WERI-Rb-1 (cell line): ENCODE results near the gene LRP5.

Experiments
- DNase-seq: peaks from one replicate; pipeline ENCODE4 v3.0.0-alpha.2; 2020
- H3K27ac ChIP-seq: fragments of 250-450 bp; sonication (Bioruptor Pico); 2 replicates; pipeline ENCODE4 v1.5.1; 2020; ENCODE audit warnings: mild to moderate bottlenecking, moderate library complexity
- H3K27me3 ChIP-seq: fragments of 250-450 bp; sonication (Bioruptor Pico); 2 replicates; pipeline ENCODE4 v1.5.1; 2021; ENCODE audit warnings: mild to moderate bottlenecking, low read depth, moderate library complexity; ENCODE audit not compliant: insufficient read depth, severe bottlenecking
- H3K36me3 ChIP-seq: fragments of 250-450 bp; sonication (Bioruptor Pico); 2 replicates; pipeline ENCODE4 v1.5.1; 2020; ENCODE audit warnings: mild to moderate bottlenecking, moderate library complexity
- H3K4me3 ChIP-seq: 2 replicates; pipeline ENCODE4 v1.5.1; 2011; ENCODE audit warnings: low read depth, mild to moderate bottlenecking, control low read depth, low read length
- H3K9me3 ChIP-seq: fragments of 250-450 bp; sonication (Bioruptor Pico); 2 replicates; pipeline ENCODE4 v1.5.1; 2021; ENCODE audit warnings: mild to moderate bottlenecking, moderate library complexity; ENCODE audit not compliant: severe bottlenecking
- TF ChIP-seq, protein P1 (sequence below): IDR thresholded peaks from 2 replicates; pipeline ENCODE4 v1.5.1; 2011; ENCODE audit warnings: low read depth, mild to moderate bottlenecking, control low read depth, inconsistent platforms, low read length

Gene LRP5

DNA sequence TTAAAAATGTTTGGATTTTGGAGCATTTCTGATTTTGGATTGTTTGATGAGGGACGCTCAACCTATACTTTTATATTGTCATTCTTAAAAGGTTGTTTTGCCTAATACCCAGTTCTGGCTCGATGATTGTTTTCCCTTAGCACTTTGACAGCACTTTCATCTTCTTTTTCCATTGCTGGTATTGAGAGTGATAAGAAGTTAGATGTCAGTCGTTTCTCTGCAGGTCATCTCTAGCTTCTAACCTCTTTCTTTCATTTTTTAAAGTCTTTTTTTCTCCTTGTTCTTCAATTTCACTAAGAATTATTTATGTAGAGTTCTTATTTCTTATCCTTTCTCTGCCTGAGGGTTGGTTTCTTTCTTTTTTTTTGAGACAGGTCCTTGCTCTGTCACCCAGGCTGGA, 167.0 kb downstream of the LRP5 start:
- Histone ChIP-seq H3K27me3 (no peaks in the 10 kb centered on the region), H3K27ac (no peak overlapping the region), H3K4me3 (no peak overlapping the region), H3K36me3 (peaks cover 19% of the 10 kb centered on the region), H3K9me3 (no peaks in the 10 kb centered on the region)
- DNase-seq = no peak
- TF ChIP-seq, protein P1, sequence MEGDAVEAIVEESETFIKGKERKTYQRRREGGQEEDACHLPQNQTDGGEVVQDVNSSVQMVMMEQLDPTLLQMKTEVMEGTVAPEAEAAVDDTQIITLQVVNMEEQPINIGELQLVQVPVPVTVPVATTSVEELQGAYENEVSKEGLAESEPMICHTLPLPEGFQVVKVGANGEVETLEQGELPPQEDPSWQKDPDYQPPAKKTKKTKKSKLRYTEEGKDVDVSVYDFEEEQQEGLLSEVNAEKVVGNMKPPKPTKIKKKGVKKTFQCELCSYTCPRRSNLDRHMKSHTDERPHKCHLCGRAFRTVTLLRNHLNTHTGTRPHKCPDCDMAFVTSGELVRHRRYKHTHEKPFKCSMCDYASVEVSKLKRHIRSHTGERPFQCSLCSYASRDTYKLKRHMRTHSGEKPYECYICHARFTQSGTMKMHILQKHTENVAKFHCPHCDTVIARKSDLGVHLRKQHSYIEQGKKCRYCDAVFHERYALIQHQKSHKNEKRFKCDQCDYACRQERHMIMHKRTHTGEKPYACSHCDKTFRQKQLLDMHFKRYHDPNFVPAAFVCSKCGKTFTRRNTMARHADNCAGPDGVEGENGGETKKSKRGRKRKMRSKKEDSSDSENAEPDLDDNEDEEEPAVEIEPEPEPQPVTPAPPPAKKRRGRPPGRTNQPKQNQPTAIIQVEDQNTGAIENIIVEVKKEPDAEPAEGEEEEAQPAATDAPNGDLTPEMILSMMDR = no peak

DNA sequence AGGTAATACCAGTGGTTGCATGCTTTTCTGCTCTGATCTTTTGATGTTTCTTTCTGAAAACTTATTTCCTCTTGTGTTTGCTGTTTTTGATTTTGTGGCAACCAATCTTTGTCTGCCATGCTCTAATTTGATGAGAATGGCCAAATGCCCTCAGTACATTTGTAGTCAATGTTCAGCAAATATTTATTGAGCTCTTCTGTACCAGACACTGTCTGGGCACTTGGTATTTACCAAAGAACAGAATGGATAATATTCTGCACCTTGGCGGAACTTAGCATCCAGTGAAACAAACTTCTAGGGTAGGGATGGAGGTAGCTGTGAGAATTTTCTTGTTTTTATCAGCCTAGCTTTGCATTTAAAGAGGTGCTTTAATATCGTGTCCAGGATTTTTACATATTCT, 167.8 kb downstream of the LRP5 start:
- no peak overlapping the region for H3K27ac ChIP-seq
- peaks cover 14% of the 10 kb centered on the region for H3K36me3 ChIP-seq
- no peak overlapping the region for H3K4me3 ChIP-seq
- no peak for DNase-seq
- TF ChIP-seq, protein P1 = no peak
- H3K9me3 ChIP-seq = no peaks in the 10 kb centered on the region
- H3K27me3 ChIP-seq = no peaks in the 10 kb centered on the region

DNA sequence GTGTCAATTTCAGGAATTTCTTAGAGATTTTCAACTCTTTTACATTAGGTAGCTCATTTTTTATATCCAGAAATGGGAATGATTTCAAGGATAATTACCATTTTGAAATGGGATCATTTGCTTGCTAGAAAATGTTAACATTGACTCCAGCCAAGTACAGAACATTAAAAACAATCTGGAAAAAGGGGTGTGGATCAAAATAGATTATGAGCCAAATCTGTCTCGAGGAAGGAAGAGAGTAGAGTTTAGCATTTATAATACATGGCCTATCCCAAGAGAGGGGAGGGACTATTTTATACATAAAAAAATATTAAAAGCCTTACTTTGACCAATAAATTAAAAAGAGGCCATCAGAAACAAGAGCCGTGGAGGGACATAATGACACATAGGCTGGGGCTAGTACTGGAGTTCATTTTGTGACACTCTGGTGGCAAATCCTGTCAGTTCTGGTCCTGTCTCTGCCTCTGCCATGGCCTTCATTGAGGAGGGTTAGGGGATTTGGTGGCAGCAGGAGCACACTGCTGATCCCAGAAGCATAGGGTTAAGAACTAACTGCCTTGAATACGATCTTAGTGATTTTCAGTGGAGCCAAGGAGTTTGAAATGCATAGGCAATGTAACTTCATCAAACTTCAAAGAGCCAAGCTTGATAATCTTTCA, 168.6 kb downstream of the LRP5 start:
- Histone ChIP-seq H3K27ac (no peak overlapping the region), H3K27me3 (no peaks in the 10 kb centered on the region), H3K36me3 (peaks cover 14% of the 10 kb centered on the region), H3K9me3 (no peaks in the 10 kb centered on the region), H3K4me3 (no peak overlapping the region)
- TF ChIP-seq, protein P1 = no peak
- no peak for DNase-seq

DNA sequence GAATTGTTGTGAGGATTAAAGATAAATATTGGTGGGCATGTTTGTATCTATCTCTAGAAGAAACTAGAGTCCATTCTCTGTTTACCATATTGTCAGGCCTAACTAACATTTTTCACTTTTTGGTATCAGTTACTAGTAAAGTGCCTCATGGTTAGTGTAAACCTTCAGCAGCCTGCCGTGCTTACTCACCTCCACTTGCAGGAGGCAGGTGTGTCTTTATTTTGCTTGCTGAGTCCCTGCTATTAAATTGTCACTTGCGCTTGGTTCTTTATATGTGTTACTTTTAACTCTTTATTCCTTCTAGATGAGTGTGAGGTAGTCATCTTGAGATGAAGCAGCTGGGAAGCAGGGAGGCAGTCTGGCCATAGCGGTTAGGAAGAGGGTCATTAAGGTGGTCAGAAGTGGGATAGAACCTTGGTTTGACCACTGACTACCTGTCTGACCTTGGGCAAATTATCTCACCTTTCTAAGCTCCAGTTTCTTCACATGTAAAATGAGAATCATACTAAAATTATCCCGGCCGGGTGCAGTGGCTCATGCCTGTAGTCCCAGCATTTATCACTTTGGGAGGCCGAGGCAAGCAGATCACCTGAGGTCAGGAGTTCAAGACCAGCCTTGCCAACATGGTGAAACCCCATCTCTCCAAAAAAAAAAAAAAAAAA, 169.3 kb downstream of the LRP5 start:
- no peak for DNase-seq
- Histone ChIP-seq H3K4me3 (no peak overlapping the region), H3K36me3 (peaks cover 14% of the 10 kb centered on the region), H3K27ac (no peak overlapping the region), H3K9me3 (no peaks in the 10 kb centered on the region), H3K27me3 (no peaks in the 10 kb centered on the region)
- TF ChIP-seq, protein P1 = no peak

DNA sequence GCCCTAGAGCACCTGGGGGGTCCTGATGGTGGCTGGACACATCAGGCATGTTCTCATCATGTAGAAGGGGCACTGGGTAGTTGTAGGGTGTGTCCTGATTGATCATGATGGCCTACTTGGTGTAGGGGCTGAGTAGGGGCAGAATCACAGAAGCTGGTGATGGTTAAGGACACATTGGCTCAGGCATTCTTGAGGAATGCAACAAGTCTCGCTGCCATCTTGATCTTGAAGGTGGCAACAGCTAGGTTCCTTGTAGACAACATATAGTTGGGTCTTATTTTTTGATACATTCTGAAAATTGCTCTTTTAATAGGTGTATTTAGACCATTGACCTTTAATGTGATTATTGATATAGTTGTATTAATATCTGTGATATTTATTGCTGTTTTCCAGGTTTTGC, 176.2 kb downstream of the LRP5 start:
- H3K9me3 ChIP-seq = no peaks in the 10 kb centered on the region
- H3K4me3 ChIP-seq = no peak overlapping the region
- H3K27ac ChIP-seq = no peak overlapping the region
- H3K27me3 ChIP-seq = no peaks in the 10 kb centered on the region
- no peak for DNase-seq
- TF ChIP-seq, protein P1 = no peak
- H3K36me3 ChIP-seq = peaks cover 4% of the 10 kb centered on the region; the same call in 1 of the 2 replicates
